GM21515 (cell line): Measurements from ENCODE around the gene MFF.
"Not testable (repeated sequence)": the region's sequence is repeated elsewhere in the genome, so short reads cannot be mapped to it uniquely, and the experiment has no call there.

Experiments used
- ATAC-seq: cut with Tn5 transposase; IDR thresholded peaks from one replicate; pipeline ENCODE4 v1.9.1; 2021; ENCODE audit not compliant: unreplicated experiment

MFF gene

DNA sequence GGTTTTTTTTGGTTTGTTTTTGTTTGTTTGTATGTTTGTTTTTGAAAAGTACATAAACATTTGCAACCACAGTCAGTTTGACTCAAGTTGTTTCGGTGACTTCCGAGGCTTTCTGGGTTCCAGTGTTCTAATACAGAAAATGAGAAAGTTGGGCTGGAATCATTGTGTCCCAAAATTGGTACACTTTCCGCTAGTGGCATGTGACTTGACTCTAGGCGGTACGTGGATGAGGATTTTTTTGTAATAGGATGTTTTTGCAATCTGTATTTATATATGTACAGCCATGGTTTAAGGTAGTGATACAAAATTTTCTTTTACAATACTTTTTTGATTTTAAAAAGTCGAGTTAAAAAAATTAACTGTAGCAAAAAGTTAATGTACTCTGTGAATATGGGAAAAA is 1.7 kb downstream of the MFF start:
- ATAC-seq: no peak

GRCh38 chr2:227335713-227336112 is 10.7 kb downstream of the MFF start:
- no peak for ATAC-seq

GRCh38 chr2:227337442-227337841 is 12.4 kb downstream of the MFF start:
- ATAC-seq: no peak

GRCh38 chr2:227339098-227339599 is 14.1 kb downstream of the MFF start:
- ATAC-seq: no peak

DNA sequence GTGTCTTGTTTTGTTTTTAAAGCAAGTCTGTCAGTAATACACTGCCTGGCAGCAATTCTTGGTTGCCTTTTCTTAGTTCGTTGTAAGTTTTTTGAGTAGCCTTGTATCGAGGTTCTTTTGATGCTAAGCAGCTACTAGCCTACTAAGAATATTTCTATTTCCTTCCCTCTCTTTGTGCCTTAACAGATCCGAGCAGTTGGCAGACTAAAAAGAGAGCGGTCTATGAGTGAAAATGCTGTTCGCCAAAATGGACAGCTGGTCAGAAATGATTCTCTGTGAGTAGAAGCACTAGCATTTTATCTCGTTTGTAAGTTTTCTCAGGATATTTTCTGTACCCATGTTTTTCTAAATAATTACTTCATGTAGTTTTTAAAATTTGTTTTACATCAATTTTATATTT is 15.1 kb downstream of the MFF start:
- no peak for ATAC-seq

- ATAC-seq: no peak
Observed at GRCh38 chr2:227341553-227341952, 16.5 kb downstream of the MFF start.

- ATAC-seq: no peak
Observed at GRCh38 chr2:227344231-227344630, 19.2 kb downstream of the MFF start.

- no peak for ATAC-seq
Observed at GRCh38 chr2:227347117-227347516, 22.1 kb downstream of the MFF start.

DNA sequence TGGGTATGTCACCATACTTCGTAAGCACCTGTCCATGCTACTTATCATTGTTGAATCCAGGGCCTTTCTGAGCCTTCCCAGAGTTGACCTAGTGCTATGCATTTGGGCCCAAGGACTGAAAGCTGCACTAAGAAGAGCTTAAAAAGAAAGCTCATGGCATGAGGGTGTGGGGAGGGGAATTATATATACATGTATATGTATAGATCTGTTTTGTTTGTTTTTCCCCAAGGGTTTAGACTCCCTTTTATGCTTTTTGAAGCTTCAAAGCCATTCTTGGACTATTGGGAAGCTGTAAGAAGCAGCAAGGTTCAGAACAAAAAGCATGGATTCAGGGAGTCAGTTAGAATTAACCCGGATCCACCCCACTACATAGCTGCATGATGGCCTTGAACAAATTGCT is 23.3 kb downstream of the MFF start:
- ATAC-seq: no peak

DNA sequence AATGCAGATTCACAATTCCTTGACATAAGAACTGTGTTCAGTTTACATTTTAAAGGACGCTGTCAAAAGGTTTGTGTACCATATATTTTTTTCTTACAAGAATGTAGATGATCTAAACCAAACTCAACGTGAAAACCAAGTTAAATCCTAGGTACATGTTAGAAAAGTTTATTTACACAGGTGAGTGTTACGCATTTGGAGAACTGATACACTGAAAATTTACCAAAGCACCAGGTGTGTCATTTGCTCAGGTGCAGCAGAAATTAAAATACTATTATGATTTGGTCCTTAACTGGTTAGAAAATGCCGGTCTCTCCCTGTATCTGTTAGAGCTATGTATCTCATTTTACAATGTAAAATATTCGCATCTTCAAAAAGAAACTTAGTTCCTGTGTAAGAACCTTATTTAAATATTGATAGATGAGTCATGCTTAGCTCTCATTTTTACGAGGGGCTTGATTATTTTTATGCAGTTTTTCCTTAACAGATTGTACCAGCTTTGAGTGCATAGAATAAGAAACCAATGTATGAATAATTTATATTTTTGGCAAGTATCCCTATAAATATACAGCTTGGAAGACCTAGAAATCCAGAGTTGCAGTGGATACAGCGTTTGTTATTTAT is 25.1 kb downstream of the MFF start:
- ATAC-seq: no peak

- peak; percentile 74 for ATAC-seq
Observed at GRCh38 chr2:227351639-227352038, 26.6 kb downstream of the MFF start.

- no peak for ATAC-seq
Observed at GRCh38 chr2:227360351-227360750, 35.3 kb downstream of the MFF start.

GRCh38 chr2:227363756-227364155 is 38.7 kb downstream of the MFF start:
- no peak for ATAC-seq

DNA sequence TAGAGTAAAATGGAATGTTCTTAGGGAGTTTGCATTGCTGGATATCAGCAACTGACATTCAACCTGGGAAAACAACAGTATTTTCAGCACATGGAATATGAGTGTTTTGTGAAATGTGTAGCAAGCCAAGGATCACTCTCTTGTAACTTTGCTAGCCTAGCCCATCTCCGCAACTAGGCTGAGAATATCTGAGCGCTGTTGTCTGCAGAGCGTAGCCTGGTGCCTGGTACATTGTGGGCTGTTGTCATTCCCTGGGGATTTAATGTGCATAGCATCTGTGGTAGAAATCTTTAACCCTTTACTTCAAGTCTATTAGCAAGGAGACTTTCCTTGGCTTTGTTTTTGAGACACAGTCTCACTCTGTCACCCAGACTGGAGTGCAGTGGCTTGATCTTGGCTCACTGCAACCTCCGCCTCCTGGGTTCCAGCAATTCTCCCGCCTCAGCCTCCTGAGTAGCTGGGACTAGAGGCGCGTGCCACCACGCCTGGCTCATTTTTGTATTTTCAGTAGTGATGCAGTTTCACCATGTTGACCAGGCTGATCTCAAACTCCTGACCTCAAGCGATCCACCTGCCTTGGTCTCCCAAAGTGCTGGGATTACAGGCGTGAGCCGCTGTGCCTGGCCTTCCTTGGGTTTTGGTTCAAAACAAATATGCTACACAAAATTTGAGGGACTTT is 39.7 kb downstream of the MFF start:
- not testable (repeated sequence) for ATAC-seq

GRCh38 chr2:227365833-227366232 is 40.8 kb downstream of the MFF start:
- no peak for ATAC-seq

DNA sequence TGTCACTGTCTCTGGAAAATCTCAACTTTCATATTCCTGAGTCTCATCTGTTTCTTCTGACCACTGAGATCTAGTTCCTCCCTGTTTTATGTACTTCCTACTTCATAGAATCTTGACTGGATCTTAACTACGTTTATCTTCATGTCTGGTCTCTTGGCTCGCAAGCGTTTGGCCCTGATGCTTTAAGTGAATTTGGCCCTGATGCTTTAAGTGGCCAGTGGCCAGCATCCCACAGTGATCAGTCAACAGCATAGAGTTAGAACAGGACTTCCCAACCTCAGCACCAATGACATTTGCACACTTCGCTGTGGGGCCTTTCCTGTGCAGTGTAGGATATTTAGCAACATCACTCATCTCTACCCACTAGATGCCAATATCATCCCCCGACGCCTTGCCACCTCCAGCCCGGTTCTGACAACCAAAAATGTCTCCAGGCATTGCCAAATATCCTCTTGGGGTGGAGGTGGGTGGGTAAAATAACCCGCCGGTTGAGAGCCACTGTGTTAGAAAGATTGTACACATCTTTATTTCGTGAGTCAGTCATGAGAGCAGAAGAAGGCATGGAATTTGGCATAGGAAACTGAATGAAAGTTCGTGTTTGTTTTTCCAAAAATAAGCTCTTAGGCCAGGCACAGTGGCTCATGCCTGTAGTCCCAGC is 41.8 kb downstream of the MFF start:
- no peak for ATAC-seq

GRCh38 chr2:227367427-227367795 is 42.4 kb downstream of the MFF start:
- ATAC-seq: no peak

DNA sequence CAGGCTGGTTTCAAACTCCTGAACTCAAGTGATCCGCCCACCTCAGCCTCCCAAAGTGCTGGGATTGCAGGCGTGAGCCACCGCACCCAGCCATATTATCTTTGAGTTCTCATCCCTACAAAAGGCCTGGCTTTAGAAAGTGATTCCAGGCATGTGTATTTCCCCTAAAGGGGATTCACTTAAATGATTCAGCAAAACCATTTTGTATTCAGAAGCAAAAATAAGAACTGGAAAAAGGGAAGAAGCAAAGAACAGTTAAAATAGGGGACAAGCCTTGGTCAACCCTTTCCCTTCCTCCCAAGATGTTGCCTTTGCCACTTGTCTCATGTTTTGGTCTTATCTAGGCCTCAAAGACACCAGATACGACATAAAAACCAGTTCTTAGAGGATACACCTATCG is 43.5 kb downstream of the MFF start:
- no peak for ATAC-seq

GRCh38 chr2:227370092-227370491 is 45.0 kb downstream of the MFF start:
- no peak for ATAC-seq

DNA sequence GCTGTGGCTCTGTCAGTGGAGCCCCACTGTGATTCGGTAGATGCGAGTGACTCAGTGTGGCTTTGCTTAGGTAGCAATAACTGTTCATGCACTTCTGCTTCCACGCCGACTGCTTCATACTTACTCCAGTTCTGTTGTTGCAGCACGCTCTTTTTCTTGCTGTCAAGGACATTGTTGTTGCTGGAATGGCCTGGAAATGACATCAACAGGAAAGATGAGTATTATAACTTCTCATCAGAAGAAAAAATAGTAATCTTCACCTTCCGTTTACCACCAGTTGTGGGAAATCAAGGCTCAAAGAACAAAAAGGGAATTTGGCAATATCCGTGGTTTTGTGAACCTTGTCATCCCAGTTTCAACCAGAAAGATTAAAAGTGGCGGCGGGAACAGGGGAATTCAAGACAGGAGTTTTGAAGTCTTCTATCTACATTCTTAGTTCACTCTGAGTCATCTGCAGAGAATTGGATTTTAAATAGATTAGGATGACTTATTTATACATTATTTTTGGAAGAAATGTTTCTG is 45.8 kb downstream of the MFF start:
- no peak for ATAC-seq

GRCh38 chr2:227373389-227373788 is 48.3 kb downstream of the MFF start:
- ATAC-seq: no peak

GRCh38 chr2:227374158-227374557 is 49.1 kb downstream of the MFF start:
- ATAC-seq: no peak
